Stimulated activated CD8-positive, alpha-beta memory T cell treated with anti-CD3 and anti-CD28 coated beads, Interleukin-4, amount 100 ng/mL, for 48 hours (primary cell): Measurements from ENCODE around the gene KMT2C.

ENCODE experiments used
- DNase-seq: peaks from one replicate; pipeline ENCODE4 v3.0.0-alpha.2; 2020

Gene KMT2C

GRCh38 chr7:152131981-152132494 is 303.8 kb downstream of the KMT2C start:
- no peak for DNase-seq

GRCh38 chr7:152130658-152131590 is 304.9 kb downstream of the KMT2C start:
- no peak for DNase-seq

GRCh38 chr7:152129682-152130081 is 306.1 kb downstream of the KMT2C start:
- no peak for DNase-seq

- no peak for DNase-seq
These were observed 306.9 kb downstream of the KMT2C start for GRCh38 chr7:152128741-152129461.

GRCh38 chr7:152128252-152128651 is 307.6 kb downstream of the KMT2C start:
- no peak for DNase-seq

- no peak for DNase-seq
These were observed 308.6 kb downstream of the KMT2C start for GRCh38 chr7:152127229-152127628.

GRCh38 chr7:152126741-152127140 is 309.1 kb downstream of the KMT2C start:
- DNase-seq: no peak

- no peak for DNase-seq
These were observed 313.3 kb downstream of the KMT2C start for GRCh38 chr7:152122540-152122939.

GRCh38 chr7:152121432-152121831 is 314.4 kb downstream of the KMT2C start:
- DNase-seq: no peak

- DNase-seq: no peak
These were observed 315.0 kb downstream of the KMT2C start for GRCh38 chr7:152120776-152121175.

- no peak for DNase-seq
These were observed 315.6 kb downstream of the KMT2C start for GRCh38 chr7:152120210-152120609.

- DNase-seq: no peak
These were observed 318.4 kb downstream of the KMT2C start for GRCh38 chr7:152117356-152117755.

- DNase-seq: no peak
These were observed 320.6 kb downstream of the KMT2C start for GRCh38 chr7:152115021-152115718.

- DNase-seq: no peak
These were observed 323.0 kb downstream of the KMT2C start for GRCh38 chr7:152112829-152113228.

- no peak for DNase-seq
These were observed 327.4 kb downstream of the KMT2C start for GRCh38 chr7:152108359-152108758.

- no peak for DNase-seq
These were observed 327.9 kb downstream of the KMT2C start for GRCh38 chr7:152107945-152108344.

- no peak for DNase-seq
These were observed 328.8 kb downstream of the KMT2C start for GRCh38 chr7:152106990-152107389.

- no peak for DNase-seq
These were observed 330.6 kb downstream of the KMT2C start for GRCh38 chr7:152105205-152105604.

GRCh38 chr7:152103691-152104090 is 332.1 kb downstream of the KMT2C start:
- no peak for DNase-seq

GRCh38 chr7:152103066-152103465 is 332.7 kb downstream of the KMT2C start:
- no peak for DNase-seq

- DNase-seq: no peak
These were observed 338.5 kb downstream of the KMT2C start for GRCh38 chr7:152097330-152097729.

GRCh38 chr7:152095771-152096170 is 340.0 kb downstream of the KMT2C start:
- no peak for DNase-seq

GRCh38 chr7:152093717-152094116 is 342.1 kb downstream of the KMT2C start:
- DNase-seq: no peak
